Measurements from ENCODE around the gene CEP350. TPM values are rescaled to one million over a fixed set of nuclear protein-coding genes. Genes with fewer than 3 reads are reported as not detected.

CEP350 gene
- polyA plus RNA-seq, 1 donor (not counting 4 experiments of a cell fraction or from before 2014, with no cell fraction given) = 12.0 TPM

- Histone ChIP-seq H3K9ac (ENCODE audit: control insufficient read depth, extremely low read depth, insufficient read depth, low read length) (peak overlapping the region; percentile 93), H4K20me1 (ENCODE audit: control insufficient read depth, extremely low read depth, insufficient read depth, low read length) (no peaks in the 10 kb centered on the region), H3K27me3 (ENCODE audit: control insufficient read depth, extremely low read depth, insufficient read depth, low read length) (no peaks in the 10 kb centered on the region), H3K9me3 (ENCODE audit: control insufficient read depth, low read depth, low read length) (no peaks in the 10 kb centered on the region), H3K36me3 (ENCODE audit: control insufficient read depth in 2 of 2, extremely low read depth in 1 of 2, insufficient read depth in 2 of 2, low read length in 2 of 2) (no peaks in the 10 kb centered on the region), H3K4me1 (ENCODE audit: control insufficient read depth, extremely low read depth, insufficient read depth, low read length) (peaks cover 8% of the 10 kb centered on the region), H3K4me3 (ENCODE audit: control insufficient read depth in 2 of 3, extremely low read depth in 1 of 3, insufficient read depth in 2 of 3, low read depth in 1 of 3, low read length in 3 of 3) (peak overlapping the region; percentile 87 to 98 (median 89)), H3K4me2 (ENCODE audit: control insufficient read depth, extremely low read depth, insufficient read depth, low read depth, low read length) (peak overlapping the region; percentile 70), H3K79me2 (ENCODE audit: control insufficient read depth, insufficient read depth, low read length) (peaks cover 41% of the 10 kb centered on the region), H2AFZ (ENCODE audit: control insufficient read depth, low read length) (peak overlapping the region; percentile 79), H3K27ac (ENCODE audit: control insufficient read depth, insufficient read depth, low read length) (peak overlapping the region; percentile 86), H3K9me1 (ENCODE audit: control insufficient read depth, extremely low read depth, insufficient read depth, low read length) (no peaks in the 10 kb centered on the region)
- DNase-seq (ENCODE audit: low read depth, low spot score) = no peak
- dilution Hi-C loops (cut with MboI; ENCODE audit: extremely low pct_ligation_motif_present, low sequenced_read_pairs) = no loop called here
- FAIRE-seq = peak; percentile 9
- TF ChIP-seq EZH2 (IDR thresholded peaks at IDR 0.05; ENCODE audit: low read length) = no peak
- TF ChIP-seq, protein P1, sequence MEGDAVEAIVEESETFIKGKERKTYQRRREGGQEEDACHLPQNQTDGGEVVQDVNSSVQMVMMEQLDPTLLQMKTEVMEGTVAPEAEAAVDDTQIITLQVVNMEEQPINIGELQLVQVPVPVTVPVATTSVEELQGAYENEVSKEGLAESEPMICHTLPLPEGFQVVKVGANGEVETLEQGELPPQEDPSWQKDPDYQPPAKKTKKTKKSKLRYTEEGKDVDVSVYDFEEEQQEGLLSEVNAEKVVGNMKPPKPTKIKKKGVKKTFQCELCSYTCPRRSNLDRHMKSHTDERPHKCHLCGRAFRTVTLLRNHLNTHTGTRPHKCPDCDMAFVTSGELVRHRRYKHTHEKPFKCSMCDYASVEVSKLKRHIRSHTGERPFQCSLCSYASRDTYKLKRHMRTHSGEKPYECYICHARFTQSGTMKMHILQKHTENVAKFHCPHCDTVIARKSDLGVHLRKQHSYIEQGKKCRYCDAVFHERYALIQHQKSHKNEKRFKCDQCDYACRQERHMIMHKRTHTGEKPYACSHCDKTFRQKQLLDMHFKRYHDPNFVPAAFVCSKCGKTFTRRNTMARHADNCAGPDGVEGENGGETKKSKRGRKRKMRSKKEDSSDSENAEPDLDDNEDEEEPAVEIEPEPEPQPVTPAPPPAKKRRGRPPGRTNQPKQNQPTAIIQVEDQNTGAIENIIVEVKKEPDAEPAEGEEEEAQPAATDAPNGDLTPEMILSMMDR (optimal IDR thresholded peaks at IDR 0.05 in 1 of 3, IDR thresholded peaks at IDR 0.05 in 1 of 3, conservative IDR thresholded peaks at IDR 0.05 in 1 of 3; ENCODE audit: extremely low read depth in 1 of 3, insufficient read depth in 2 of 3, low read length in 3 of 3) = peak in 2 of 3 experiments; percentile 22 to 40
Measured at GRCh38 chr1:179953974-179954492, 577 bp upstream of the CEP350 start.

DNA sequence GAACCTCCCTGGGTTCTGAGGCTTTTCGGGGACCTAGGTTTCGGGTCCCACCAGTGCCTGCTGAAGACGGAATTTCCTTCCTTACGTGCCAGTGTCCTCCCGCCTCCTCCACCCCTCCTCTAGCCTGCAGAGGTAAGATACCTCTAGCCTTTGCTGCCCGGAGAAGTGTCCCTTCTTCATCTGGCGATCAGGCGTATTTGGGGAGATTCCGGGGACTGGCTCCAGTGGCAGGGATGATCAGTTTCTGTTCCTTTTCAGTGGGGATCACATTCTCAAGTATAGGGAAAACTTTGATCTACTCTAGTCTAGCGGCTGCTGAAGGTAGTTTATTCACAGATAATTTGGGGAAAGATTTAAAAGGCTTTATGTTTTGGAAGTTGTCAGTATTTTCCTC, 674 bp downstream of the CEP350 start:
- Histone ChIP-seq H3K9me1 (ENCODE audit: control insufficient read depth, extremely low read depth, insufficient read depth, low read length) (no peaks in the 10 kb centered on the region), H3K4me3 (ENCODE audit: control insufficient read depth in 2 of 3, extremely low read depth in 1 of 3, insufficient read depth in 2 of 3, low read depth in 1 of 3, low read length in 3 of 3) (peak overlapping the region; percentile 87 to 98 (median 89)), H3K27me3 (ENCODE audit: control insufficient read depth, extremely low read depth, insufficient read depth, low read length) (no peaks in the 10 kb centered on the region), H3K36me3 (ENCODE audit: control insufficient read depth in 2 of 2, extremely low read depth in 1 of 2, insufficient read depth in 2 of 2, low read length in 2 of 2) (no peaks in the 10 kb centered on the region), H3K4me2 (ENCODE audit: control insufficient read depth, extremely low read depth, insufficient read depth, low read depth, low read length) (peak overlapping the region; percentile 93), H3K4me1 (ENCODE audit: control insufficient read depth, extremely low read depth, insufficient read depth, low read length) (peaks cover 8% of the 10 kb centered on the region), H4K20me1 (ENCODE audit: control insufficient read depth, extremely low read depth, insufficient read depth, low read length) (no peaks in the 10 kb centered on the region), H3K79me2 (ENCODE audit: control insufficient read depth, insufficient read depth, low read length) (peaks cover 49% of the 10 kb centered on the region), H3K9me3 (ENCODE audit: control insufficient read depth, low read depth, low read length) (no peaks in the 10 kb centered on the region), H3K9ac (ENCODE audit: control insufficient read depth, extremely low read depth, insufficient read depth, low read length) (peak overlapping the region; percentile 93), H3K27ac (ENCODE audit: control insufficient read depth, insufficient read depth, low read length) (peak overlapping the region; percentile 86), H2AFZ (ENCODE audit: control insufficient read depth, low read length) (peak overlapping the region; percentile 93)
- FAIRE-seq = no peak
- dilution Hi-C loops (cut with MboI; ENCODE audit: extremely low pct_ligation_motif_present, low sequenced_read_pairs) = no loop called here
- no peak for DNase-seq (ENCODE audit: low read depth, low spot score)
- TF ChIP-seq EZH2 (IDR thresholded peaks at IDR 0.05; ENCODE audit: low read length) = no peak
- TF ChIP-seq, protein P1 (optimal IDR thresholded peaks at IDR 0.05 in 1 of 3, IDR thresholded peaks at IDR 0.05 in 1 of 3, conservative IDR thresholded peaks at IDR 0.05 in 1 of 3; ENCODE audit: extremely low read depth in 1 of 3, insufficient read depth in 2 of 3, low read length in 3 of 3) = no peak

Measured in keratinocyte (primary cell).